GM18867 (cell line): Measurements from ENCODE around the gene PDE8A.

ENCODE experiments used
- ATAC-seq: cut with Tn5 transposase; IDR thresholded peaks from one replicate; pipeline ENCODE4 v1.9.1; 2021; ENCODE audit warnings: mild to moderate bottlenecking, moderate library complexity; ENCODE audit not compliant: unreplicated experiment

Gene PDE8A

GRCh38 chr15:84981711-84982300, at the start of gene PDE8A:
Gene PDE8A, plus strand, starts transcription at chr15:84981856. Its CDS starts 307 bp downstream, at chr15:84982163.
- peak; percentile 19 for ATAC-seq

DNA sequence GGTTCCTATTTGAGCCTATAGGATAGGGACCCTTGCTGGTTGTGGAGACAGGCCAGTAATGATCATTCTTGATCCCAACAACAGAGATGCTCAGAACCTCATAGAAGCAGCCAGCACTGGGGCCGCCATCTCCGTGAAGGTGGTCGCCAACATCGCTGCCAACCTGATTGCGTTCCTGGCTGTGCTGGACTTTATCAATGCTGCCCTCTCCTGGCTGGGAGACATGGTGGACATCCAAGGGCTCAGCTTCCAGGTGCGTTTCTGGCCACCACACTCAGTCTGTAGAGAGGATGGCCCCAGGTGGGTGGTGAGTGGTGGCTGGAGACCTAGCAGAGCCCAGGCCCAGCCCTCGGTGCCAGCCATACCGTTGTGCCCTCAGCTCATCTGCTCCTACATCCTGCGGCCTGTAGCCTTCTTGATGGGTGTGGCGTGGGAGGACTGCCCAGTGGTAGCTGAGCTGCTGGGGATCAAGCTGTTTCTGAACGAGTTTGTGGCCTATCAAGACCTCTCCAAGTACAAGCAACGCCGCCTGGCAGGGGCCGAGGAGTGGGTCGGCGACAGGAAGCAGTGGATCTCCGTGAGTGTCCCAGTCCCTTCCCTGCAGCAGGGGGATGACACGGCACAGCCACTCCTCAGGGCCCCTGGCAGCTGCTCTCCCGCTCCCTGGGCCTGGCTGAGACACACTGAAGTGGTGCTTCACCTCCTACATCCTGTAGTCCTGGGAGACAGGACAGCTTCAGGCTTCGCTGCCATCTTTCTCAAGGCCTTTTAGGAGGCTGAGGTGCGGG, 46.5 kb upstream of the PDE8A start:
- ATAC-seq, result no peak

GRCh38 chr15:84937144-84937543, 44.5 kb upstream of the PDE8A start:
- ATAC-seq, result no peak

DNA sequence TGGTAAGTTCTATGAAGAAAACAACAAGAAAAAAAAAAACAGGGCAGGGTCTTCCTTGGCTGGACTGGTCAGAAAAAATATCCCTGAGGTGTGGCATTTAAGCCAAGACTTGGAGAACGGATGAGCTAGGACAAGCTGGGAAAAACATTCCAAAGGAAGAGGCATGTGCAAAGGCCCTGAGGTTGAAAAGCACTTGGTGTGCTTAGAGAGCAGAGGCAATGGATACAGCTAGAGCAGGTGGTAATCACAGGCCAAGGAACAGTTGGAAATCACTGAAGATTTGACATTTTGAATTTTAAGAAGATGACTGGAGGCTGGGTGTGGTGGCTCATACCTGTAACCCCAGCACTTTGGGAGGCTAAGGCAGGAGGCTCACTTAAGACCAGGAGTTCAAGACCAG, 42.9 kb upstream of the PDE8A start:
- ATAC-seq, result no peak

GRCh38 chr15:84940399-84940798, 41.3 kb upstream of the PDE8A start:
- no peak for ATAC-seq

DNA sequence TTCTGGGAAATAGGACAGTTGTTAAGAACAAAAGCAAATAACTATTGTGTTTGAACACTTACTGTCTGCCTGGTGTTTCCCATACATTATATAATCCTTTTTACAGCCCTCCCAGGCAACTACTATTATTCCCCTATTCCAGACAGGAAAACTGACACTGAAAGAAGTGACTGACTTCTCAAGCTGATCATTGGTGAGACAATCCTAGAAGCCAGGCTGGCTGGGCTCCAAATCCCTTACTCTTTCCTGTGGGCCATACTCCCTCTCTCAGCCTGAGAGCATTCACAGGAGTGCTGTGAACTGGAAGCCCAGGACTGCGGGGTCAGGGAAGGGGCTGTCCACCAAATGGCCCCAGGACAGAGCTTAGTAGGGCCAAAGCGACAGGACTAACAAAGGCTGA, 39.2 kb upstream of the PDE8A start:
- no peak for ATAC-seq

- ATAC-seq, result no peak
Observed at GRCh38 chr15:84944311-84944710, 37.3 kb upstream of the PDE8A start.

GRCh38 chr15:84944861-84945260, 36.8 kb upstream of the PDE8A start:
- ATAC-seq, result no peak

DNA sequence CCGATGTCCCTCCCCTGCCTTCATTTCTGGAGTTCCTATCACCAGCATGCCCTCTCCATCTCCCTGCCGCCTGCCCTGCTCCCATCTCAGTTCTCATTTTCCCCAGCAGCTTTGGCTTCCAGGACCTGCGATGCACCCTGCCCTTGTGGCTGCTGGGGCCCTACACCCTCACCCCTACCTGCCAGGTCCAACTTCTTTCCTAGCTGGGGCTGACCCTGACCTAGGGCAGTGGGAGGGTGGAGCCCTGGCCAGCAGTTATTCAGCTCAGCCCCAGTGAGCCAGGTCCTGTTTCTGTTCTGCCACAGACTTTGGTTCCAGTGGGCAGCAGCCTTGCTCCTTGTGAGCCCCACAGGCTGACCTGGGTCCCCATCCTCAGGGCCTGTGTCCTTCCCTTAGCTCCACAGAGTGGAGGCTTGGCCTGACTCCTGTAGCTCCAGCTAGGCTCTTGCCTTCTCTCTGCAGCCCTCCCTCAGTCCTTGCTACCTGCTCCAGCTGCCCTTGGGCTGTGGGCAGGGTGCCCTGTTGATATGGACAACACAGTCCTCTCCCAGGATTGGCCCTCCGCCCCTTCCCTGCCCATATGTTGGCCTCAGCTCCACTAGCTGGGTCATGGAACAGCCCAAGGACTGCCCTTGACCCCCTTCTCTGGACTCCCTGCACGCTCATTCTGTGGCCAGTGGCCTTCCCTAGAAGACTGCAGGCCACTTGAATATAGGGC, 34.7 kb upstream of the PDE8A start:
- no peak for ATAC-seq

GRCh38 chr15:84947947-84948830, 33.5 kb upstream of the PDE8A start:
- ATAC-seq, result no peak

GRCh38 chr15:84949043-84949442, 32.6 kb upstream of the PDE8A start:
- ATAC-seq, result no peak

GRCh38 chr15:84949845-84950569, 31.6 kb upstream of the PDE8A start:
- ATAC-seq, result no peak

- ATAC-seq, result no peak
Observed at GRCh38 chr15:84950570-84951111, 31.0 kb upstream of the PDE8A start.

GRCh38 chr15:84951736-84952135, 29.9 kb upstream of the PDE8A start:
- no peak for ATAC-seq

GRCh38 chr15:84953136-84953535, 28.5 kb upstream of the PDE8A start:
- no peak for ATAC-seq

DNA sequence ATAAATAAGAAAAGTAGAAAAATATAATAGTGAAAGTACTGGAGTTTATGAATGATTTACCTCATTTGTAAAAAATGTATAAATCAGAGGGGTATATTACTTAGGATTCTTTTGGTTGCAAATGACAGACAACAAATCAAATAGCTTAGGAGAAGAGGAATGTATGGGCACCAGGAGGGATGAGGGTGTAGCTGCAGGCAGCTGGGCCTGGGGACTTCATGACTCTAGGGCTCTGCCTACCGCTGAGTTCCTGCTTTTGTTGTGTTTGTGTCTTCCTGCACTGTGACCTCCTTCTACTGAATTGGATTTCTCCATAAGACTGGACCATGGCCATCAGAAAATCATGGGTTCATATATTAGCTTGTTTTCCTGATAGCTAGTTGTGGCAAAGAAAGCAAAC, 27.9 kb upstream of the PDE8A start:
- no peak for ATAC-seq

DNA sequence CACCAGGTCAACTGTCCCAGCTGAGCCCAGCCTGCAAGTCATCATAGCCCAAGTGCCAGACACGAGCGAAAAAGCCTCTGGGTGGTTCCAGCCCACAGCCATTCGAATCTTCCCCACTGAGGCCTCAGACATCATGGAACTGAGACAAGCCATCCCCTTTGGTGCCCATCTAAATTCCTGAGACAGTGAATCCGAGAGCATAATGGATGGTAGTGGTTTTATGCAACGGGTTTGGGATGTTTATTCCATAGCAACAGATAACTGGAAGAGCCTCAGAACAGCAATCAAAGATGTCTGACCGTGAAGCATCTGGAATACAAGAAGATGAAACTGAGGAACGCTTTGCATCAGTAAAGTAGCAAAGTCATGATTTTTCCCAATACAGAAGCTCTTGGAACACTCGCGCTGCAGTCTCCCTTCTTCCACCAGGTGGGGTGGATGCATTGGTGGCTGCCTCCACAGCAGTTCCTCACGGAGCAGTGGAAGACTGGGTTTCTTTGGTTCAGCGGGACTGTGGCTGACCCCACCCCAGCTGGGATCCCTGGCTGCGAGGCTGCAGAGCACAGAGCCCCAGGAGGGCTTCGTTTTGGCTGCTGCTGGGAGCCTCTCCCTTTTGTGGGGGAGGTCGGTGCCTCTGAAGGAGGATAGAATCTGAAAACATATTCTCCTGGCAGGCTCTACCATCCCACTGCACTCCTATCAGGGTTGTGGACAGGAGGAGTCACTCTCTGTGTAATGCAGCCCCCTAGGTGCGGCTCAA, 26.4 kb upstream of the PDE8A start:
- no peak for ATAC-seq

- no peak for ATAC-seq
Observed at GRCh38 chr15:84956199-84956598, 25.5 kb upstream of the PDE8A start.

DNA sequence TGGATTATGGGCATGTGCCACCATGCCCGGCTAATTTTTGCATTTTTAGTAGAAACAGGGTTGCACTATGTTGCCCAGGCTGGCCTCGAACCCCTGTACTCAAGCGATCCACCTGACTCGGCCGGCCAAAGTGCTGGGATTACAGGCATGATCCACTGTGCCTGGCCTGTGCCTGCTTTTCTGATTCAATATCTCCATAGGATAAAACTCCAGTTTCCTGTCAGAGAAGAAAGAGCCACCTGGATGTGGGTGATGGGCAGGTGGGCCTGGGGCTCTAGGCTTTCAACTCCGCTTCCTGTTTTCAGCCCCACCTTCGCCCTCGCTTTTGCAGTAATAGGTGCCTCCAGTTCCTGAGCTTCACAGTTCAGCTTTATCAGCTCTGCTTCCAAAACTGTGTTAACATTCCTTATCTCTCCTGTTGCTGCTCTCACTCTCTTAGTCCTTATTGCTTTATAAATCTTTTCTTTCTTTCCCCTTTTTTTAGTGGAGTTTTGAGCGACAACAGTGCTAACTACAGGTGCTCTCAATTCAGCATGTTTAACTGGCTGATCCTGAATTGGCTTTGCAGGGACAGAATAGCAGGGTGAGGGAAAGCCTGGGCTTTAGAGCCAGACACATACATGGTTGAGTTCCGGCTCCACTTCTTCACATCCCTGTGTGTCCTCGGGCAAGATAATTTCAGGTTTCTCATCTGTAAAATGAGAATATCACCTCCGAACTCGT, 21.1 kb upstream of the PDE8A start:
- ATAC-seq, result no peak
